Heart left ventricle (tissue), 16 donors: ENCODE results near the gene ARVCF. TPM values are rescaled to one million over a fixed set of nuclear protein-coding genes. Genes with fewer than 3 reads are reported as not detected.
A peak's percentile ranks its signal among the peaks of the same experiment; 100 is the strongest.

ENCODE experiments used
- ATAC-seq, 4 donors: fragments of 200-7000 bp; cut with Tn5 transposase; one replicate each; pipeline ENCODE4 v1.9.1; 2020 to 2022; ENCODE audit warnings: moderate library complexity in 4 of 4, mild to moderate bottlenecking in 3 of 4, moderate number of reproducible peaks in 1 of 4
- DNase-seq, 5 donors: peaks; one replicate each; pipeline ENCODE4 v3.0.0-alpha.2; 2020
- H3K27ac ChIP-seq, 12 donors: fragments of 200-600 bp; sonication (generic) in 4 of 12; one replicate each; pipeline versions ENCODE4 v1.5.0 to v1.8.0; 2016 to 2022; ENCODE audit warnings: mild to moderate bottlenecking in 2 of 12
- H3K27me3 ChIP-seq, 9 donors: fragments of 200-600 bp; sonication (generic) in 2 of 9; one replicate each; pipeline versions ENCODE4 v1.5.1 to v1.8.0; 2016 to 2022; ENCODE audit warnings: mild to moderate bottlenecking in 3 of 9
- H3K36me3 ChIP-seq, 9 donors: fragments of 200-600 bp; sonication (generic) in 2 of 9; one replicate each; pipeline versions ENCODE4 v1.5.0 to v1.8.0; 2018 to 2022; ENCODE audit warnings: mild to moderate bottlenecking in 2 of 9
- H3K4me1 ChIP-seq, 12 donors: fragments of 200-600 bp; sonication (generic) in 4 of 12; one replicate each; pipeline versions ENCODE4 v1.5.0 to v1.8.0; 2016 to 2022; ENCODE audit warnings: mild to moderate bottlenecking in 3 of 12
- H3K4me3 ChIP-seq, 12 donors: fragments of 200-600 bp; sonication (generic) in 4 of 12; one replicate each; pipeline versions ENCODE4 v1.5.0 to v1.8.0; 2017 to 2022; ENCODE audit warnings: mild to moderate bottlenecking in 9 of 12, moderate library complexity in 4 of 12
- H3K9me3 ChIP-seq, 12 donors: fragments of 200-600 bp; sonication (generic) in 4 of 12; one replicate each; pipeline versions ENCODE4 v1.5.0 to v1.8.0; 2016 to 2022; ENCODE audit warnings: mild to moderate bottlenecking in 1 of 12
- POLR2A ChIP-seq, 2 donors: fragments of 450-650 bp; IDR thresholded peaks; one replicate each; pipeline ENCODE4 v1.6.1; 2017; ENCODE audit warnings: antibody characterized with exemption in 2 of 2, mild to moderate bottlenecking in 2 of 2, moderate library complexity in 2 of 2
- WGBS, 4 donors: extraction: QIAGEN DNeasy Blood & Tissue Kit in 2 of 4; methylation state at CpG; one replicate each; pipeline versions ENCODE4 v1.1.5 to v1.1.7; 2013 to 2018; 5-methylcytosine and 5-hydroxymethylcytosine counted together
- intact Hi-C, 10 donors: fragments of 100-400 bp; cut with DNase I; formaldehyde crosslinking; loops; one replicate each; pipeline versions ENCODE4 v1.11.1 to v1.14.2; 2022
- polyA plus RNA-seq, 2 donors: library from polyadenylated mRNA; stranded (reverse); fragments of 200-250 nt; gene quantifications; one replicate each; pipeline ENCODE4 v1.2.3, GENCODE V29; 2013
- total RNA-seq, 9 donors: library from RNA; depleted of rRNA in 2 of 9; stranded (reverse); fragments of >200 nt in 2 of 9; fragmentation: NEBNext Ultra II Directional in 3 of 9; extraction: Animal tissue kit (Norgen Biotek cat#: 25700) in 3 of 9; gene quantifications; one replicate each; pipeline versions ENCODE4 v1.1.0 to v1.2.4, GENCODE V29; 2016 to 2023
- TF ChIP-seq, protein P1 (sequence below), 12 donors: fragments of 200-600 bp; sonication (generic) in 4 of 12; IDR thresholded peaks; one replicate each; pipeline versions ENCODE4 v1.5.0 to v1.8.0; 2018 to 2022; ENCODE audit warnings: antibody characterized with exemption in 12 of 12, mild to moderate bottlenecking in 5 of 12
- donor health status: ischemic (EF 13 %, LVEDD 7.1; RV severe dilation, severe dysfunction).
- donor health status: healthy with polysubstance abuse.
- donor health status: DM: no; HTN: yes; CAD: no.
- donor health status: DM: no; HTN: no; CAD: no.
- donor health status: ischemic (EF 25% LVEDD 6.9; RV normal size, moderate dysfunction).
- donor health status: ischemic (EF 25% LVEDD 5.7; RV mildly dilated, moderate dysfunction).
- donor health status: healthy.
- donor health status: DM: yes; HTN: yes; CAD: no.
- donor health status: ischemic (EF 35%, LVEDD 5.7; RV mildly dilated, moderate dysfunction).
- donor health status: nonischemic (EF 11% LVEDD 7.7; RV severe dilation, severe dysfunction).
- donor health status: DM: yes; HTN: yes; CAD: no.
- donor health status: PGD.
- donor health status: ischemic (EF 29% LVEDD 5.4; RV normal size, mild dysfunction).
- donor health status: nonischemic (EF 23%, LVEDD 6.1; RV moderate dilation, normal function).

Gene ARVCF
- total and polyA plus RNA-seq, 11 donors, result 21.2 to 46.6 (median 33.3) TPM

- WGBS, 4 donors, result 66 to 85% (median 84%) methylated on average over 7 to 9 of the region's 9 CpGs
- peaks cover 0 to 35% (median 0%) of the 10 kb centered on the region in 12 donors for H3K4me1 ChIP-seq
- DNase-seq (no peak), ATAC-seq (no peak)
- intact Hi-C loops, result no loop called here
- peaks cover 0 to 7% (median 0%) of the 10 kb centered on the region in 9 donors for H3K36me3 ChIP-seq
- no peak overlapping the region for H3K4me3 ChIP-seq
- H3K9me3 ChIP-seq, result peaks cover 0 to 12% (median 0%) of the 10 kb centered on the region in 12 donors
- TF ChIP-seq POLR2A (IDR thresholded peaks at IDR 0.05), result no peak
- TF ChIP-seq, protein P1, sequence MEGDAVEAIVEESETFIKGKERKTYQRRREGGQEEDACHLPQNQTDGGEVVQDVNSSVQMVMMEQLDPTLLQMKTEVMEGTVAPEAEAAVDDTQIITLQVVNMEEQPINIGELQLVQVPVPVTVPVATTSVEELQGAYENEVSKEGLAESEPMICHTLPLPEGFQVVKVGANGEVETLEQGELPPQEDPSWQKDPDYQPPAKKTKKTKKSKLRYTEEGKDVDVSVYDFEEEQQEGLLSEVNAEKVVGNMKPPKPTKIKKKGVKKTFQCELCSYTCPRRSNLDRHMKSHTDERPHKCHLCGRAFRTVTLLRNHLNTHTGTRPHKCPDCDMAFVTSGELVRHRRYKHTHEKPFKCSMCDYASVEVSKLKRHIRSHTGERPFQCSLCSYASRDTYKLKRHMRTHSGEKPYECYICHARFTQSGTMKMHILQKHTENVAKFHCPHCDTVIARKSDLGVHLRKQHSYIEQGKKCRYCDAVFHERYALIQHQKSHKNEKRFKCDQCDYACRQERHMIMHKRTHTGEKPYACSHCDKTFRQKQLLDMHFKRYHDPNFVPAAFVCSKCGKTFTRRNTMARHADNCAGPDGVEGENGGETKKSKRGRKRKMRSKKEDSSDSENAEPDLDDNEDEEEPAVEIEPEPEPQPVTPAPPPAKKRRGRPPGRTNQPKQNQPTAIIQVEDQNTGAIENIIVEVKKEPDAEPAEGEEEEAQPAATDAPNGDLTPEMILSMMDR (IDR thresholded peaks at IDR 0.05), result no peak
- H3K27me3 ChIP-seq, result no peaks in the 10 kb centered on the region
- no peak overlapping the region for H3K27ac ChIP-seq
Observed at GRCh38 chr22:19933341-19934241, 83.0 kb downstream of the ARVCF start.

GRCh38 chr22:19932367-19933206 is 84.0 kb downstream of the ARVCF start:
- Histone ChIP-seq H3K9me3 (peaks cover 0 to 12% (median 0%) of the 10 kb centered on the region in 12 donors), H3K27ac (peak overlapping the region in 1 of 12 donors; percentile 34), H3K27me3 (no peaks in the 10 kb centered on the region), H3K36me3 (peaks cover 0 to 7% (median 0%) of the 10 kb centered on the region in 9 donors), H3K4me1 (peaks cover 0 to 29% (median 0%) of the 10 kb centered on the region in 12 donors), H3K4me3 (no peak overlapping the region)
- no peak for TF ChIP-seq POLR2A (IDR thresholded peaks at IDR 0.05)
- TF ChIP-seq, protein P1 (IDR thresholded peaks at IDR 0.05), result no peak
- intact Hi-C loops, result no loop called here
- 69 to 78% (median 73%) methylated on average over 12 of the region's 12 CpGs for WGBS, 4 donors
- DNase-seq, result peak in 1 of 5 donors; percentile 50
- ATAC-seq, result peak; percentile 40 to 85 (median 61)

DNA sequence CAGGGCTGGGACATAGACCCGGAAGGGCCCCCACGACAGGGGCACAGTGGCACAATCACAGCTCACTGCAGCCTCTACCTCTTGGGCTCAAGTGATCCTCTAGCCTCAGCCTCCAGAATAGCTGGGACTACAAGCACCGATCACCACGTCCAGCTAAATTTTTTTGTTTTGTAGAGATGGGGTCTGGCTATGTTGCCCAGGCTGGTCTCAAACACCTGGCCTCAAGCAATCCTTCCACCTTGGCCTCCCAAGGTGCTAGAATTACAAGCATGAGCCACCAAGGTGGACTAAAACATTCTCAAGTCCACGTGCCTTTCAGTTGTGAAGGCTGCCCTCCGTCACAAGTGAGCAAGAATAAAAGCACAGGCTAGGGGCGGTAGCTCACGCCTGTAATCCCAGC is 85.1 kb downstream of the ARVCF start:
- ATAC-seq, result no peak
- TF ChIP-seq, protein P1 (IDR thresholded peaks at IDR 0.05), result no peak
- no peak for TF ChIP-seq POLR2A (IDR thresholded peaks at IDR 0.05)
- 95 to 98% (median 97%) methylated on average over 8 of the region's 8 CpGs for WGBS, 4 donors

More for the DNA sequence above, 85.1 kb downstream of the ARVCF start:
- DNase-seq, result no peak
- intact Hi-C loops, result no loop called here
- peaks cover 0 to 12% (median 0%) of the 10 kb centered on the region in 12 donors for H3K9me3 ChIP-seq
- H3K27me3 ChIP-seq, result no peaks in the 10 kb centered on the region
- peaks cover 0 to 7% (median 0%) of the 10 kb centered on the region in 9 donors for H3K36me3 ChIP-seq
- H3K4me1 ChIP-seq, result peaks cover 0 to 25% (median 0%) of the 10 kb centered on the region in 12 donors
- H3K27ac ChIP-seq, result no peak overlapping the region
- no peak overlapping the region for H3K4me3 ChIP-seq
